HEK293T (cell line): ENCODE results near the gene TOB2.

ENCODE experiments used
- ARNT ChIP-seq: fragments of 450-650 bp; IDR thresholded peaks from 2 replicates; pipeline ENCODE4 v1.6.1; 2017; ENCODE audit warnings: mild to moderate bottlenecking
- BHLHE40 ChIP-seq: fragments of 450-650 bp; IDR thresholded peaks from 2 replicates; pipeline ENCODE4 v1.6.1; 2016; ENCODE audit warnings: mild to moderate bottlenecking, moderate library complexity, borderline replicate concordance
- ELF4 ChIP-seq: fragments of 450-650 bp; IDR thresholded peaks from 2 replicates; pipeline ENCODE4 v1.6.1; 2017; ENCODE audit warnings: antibody characterized with exemption
- FOXA1 ChIP-seq: fragments of 450-650 bp; IDR thresholded peaks from 2 replicates; pipeline ENCODE4 v1.6.1; 2016; ENCODE audit warnings: mild to moderate bottlenecking
- FOXK2 ChIP-seq: fragments of 450-650 bp; IDR thresholded peaks from 2 replicates; pipeline ENCODE4 v1.6.1; 2016; ENCODE audit warnings: mild to moderate bottlenecking
- HDGF ChIP-seq: fragments of 450-650 bp; IDR thresholded peaks from 2 replicates; pipeline ENCODE4 v1.6.1; 2017; ENCODE audit warnings: antibody characterized with exemption, borderline replicate concordance
- LEF1 ChIP-seq: fragments of 450-650 bp; IDR thresholded peaks from 2 replicates; pipeline ENCODE4 v1.6.1; 2017; ENCODE audit warnings: mild to moderate bottlenecking, borderline replicate concordance
- NFRKB ChIP-seq: fragments of 450-650 bp; IDR thresholded peaks from 2 replicates; pipeline ENCODE4 v1.6.1; 2016; ENCODE audit warnings: mild to moderate bottlenecking, moderate library complexity
- SP1 ChIP-seq: fragments of 450-650 bp; IDR thresholded peaks from 2 replicates; pipeline ENCODE4 v1.6.1; 2017
- ZNF384 ChIP-seq: fragments of 450-650 bp; IDR thresholded peaks from 2 replicates; pipeline ENCODE4 v1.6.1; 2016

GRCh38 chr22:41469218-41469851 lies 22.7 kb upstream of the TOB2 start:
- TF ChIP-seq ARNT (no peak), NFRKB (peak; percentile 3; the same call in 1 of the 2 replicates), HDGF (no peak), FOXK2 (no peak), BHLHE40 (no peak), SP1 (no peak), FOXA1 (no peak), LEF1 (no peak), ELF4 (no peak), ZNF384 (no peak)
